Right kidney (tissue), 1 donor: Measurements from ENCODE around the gene NCOA3.
A peak's percentile ranks its signal among the peaks of the same experiment; 100 is the strongest.

ENCODE experiments used
- DNase-seq: peaks from one replicate; pipeline ENCODE4 v3.0.0-alpha.2; 2016

Gene NCOA3

GRCh38 chr20:47642624-47643023, 140.9 kb downstream of the NCOA3 start:
- no peak for DNase-seq

DNA sequence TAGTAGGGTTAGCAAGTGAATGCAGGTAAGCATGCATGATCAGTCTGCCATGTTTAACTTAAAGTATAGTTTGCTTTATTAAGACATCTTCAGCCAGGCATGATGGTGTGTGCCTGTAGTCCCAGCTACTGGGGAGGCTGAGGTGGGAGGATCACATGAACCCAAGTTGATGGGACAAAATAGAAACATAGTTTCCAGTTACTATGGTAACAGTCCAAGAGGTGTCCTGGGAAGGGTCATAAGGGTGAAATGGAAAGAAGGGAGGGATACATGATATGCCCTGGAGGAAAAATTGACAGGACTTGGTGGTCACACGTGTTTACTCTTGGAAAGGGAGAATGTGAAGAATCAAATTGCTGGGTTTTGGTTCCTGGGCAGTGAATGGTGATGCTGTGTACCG, 143.9 kb downstream of the NCOA3 start:
- DNase-seq: no peak

DNA sequence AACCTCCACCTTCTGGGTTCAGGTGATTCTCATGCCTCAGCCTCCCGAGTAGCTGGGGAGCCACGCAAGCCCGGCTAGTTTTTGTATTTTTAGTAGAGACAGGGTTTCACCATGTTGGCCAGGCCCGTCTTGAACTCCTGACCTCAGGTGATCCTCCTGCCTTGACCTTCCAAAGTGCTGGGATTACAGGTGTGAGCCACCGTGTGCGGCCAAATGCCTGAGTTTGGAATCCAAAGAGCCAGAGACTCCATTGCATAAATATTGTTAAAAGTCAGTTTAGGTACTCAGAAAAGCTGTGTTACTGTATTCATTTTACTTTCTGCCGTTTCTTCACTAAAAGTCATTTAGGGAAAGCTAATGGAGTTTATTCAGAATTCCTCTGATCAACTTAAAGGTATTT, 146.3 kb downstream of the NCOA3 start:
- DNase-seq: no peak

DNA sequence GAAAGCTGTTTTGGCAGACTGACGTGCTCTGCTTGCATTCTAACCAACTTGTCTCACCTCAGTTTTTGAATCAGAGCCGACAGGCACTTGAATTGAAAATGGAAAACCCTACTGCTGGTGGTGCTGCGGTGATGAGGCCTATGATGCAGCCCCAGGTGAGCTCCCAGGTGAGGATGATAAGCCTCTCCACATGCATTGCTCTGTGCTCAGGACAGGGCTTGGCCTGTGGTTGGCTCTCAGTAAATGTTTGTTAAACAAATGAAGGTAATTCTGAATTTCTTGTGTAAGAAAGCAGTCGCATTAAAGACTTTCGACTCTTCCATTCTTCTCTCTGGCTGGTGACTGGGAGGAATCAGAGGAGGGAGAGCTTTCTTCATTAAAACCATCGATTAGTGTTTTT, 147.3 kb downstream of the NCOA3 start:
- no peak for DNase-seq

GRCh38 chr20:47652301-47652700, 150.6 kb downstream of the NCOA3 start:
- no peak for DNase-seq

- no peak for DNase-seq
These were observed 151.1 kb downstream of the NCOA3 start for GRCh38 chr20:47652794-47653193.

DNA sequence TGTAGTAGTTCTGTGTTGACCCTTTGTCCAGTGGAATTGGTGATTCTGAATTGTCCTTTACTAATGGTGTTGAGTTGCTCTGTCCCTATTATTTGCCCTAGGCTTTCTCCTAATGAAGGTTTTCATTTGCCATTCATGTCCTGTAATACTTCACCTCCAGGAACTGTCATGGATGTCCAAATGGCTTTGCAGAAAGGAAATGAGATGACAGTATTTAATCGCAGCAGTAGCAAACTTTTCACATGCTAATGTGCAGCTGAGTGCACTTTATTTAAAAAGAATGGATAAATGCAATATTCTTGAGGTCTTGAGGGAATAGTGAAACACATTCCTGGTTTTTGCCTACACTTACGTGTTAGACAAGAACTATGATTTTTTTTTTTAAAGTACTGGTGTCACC, 152.2 kb downstream of the NCOA3 start:
- no peak for DNase-seq

DNA sequence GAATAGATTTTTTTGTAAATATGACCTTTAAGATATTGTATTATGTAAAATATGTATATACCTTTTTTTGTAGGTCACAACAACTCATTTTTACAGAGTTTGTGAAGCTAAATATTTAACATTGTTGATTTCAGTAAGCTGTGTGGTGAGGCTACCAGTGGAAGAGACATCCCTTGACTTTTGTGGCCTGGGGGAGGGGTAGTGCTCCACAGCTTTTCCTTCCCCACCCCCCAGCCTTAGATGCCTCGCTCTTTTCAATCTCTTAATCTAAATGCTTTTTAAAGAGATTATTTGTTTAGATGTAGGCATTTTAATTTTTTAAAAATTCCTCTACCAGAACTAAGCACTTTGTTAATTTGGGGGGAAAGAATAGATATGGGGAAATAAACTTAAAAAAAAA, 152.7 kb downstream of the NCOA3 start:
- no peak for DNase-seq

- DNase-seq: no peak
These were observed 153.9 kb downstream of the NCOA3 start for GRCh38 chr20:47655635-47656034.

DNA sequence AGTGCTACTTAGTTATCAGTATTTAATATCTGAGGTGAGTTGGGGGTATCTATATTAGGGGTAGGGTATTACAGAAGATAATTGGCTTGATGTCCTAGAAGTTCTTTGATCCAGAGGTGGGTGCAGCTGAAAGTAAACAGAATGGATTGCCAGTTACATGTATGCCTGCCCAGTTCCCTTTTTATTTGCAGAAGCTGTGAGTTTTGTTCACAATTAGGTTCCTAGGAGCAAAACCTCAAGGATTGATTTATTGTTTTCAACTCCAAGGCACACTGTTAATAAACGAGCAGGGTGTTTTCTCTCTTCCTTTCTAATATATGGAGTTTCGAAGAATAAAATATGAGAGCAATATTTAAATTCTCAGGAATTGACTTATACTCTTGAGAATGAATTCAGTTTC, 154.6 kb downstream of the NCOA3 start:
- DNase-seq: no peak

GRCh38 chr20:47659904-47660601, 158.4 kb downstream of the NCOA3 start:
- no peak for DNase-seq

DNA sequence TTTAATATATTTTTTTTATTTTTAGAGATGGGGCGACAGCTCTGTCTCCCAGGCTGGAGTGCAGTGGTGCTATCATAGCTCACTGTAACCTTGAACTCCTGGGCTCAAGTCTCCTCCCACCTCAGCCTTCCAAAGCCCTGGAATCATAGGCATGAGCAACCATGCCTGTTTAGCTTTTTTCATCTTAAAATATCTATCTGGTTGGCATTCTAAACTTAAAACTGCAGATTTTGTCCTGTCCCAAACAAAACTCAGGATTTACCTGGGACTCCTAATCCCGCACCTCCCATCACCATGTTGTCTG, 158.9 kb downstream of the NCOA3 start:
- no peak for DNase-seq

DNA sequence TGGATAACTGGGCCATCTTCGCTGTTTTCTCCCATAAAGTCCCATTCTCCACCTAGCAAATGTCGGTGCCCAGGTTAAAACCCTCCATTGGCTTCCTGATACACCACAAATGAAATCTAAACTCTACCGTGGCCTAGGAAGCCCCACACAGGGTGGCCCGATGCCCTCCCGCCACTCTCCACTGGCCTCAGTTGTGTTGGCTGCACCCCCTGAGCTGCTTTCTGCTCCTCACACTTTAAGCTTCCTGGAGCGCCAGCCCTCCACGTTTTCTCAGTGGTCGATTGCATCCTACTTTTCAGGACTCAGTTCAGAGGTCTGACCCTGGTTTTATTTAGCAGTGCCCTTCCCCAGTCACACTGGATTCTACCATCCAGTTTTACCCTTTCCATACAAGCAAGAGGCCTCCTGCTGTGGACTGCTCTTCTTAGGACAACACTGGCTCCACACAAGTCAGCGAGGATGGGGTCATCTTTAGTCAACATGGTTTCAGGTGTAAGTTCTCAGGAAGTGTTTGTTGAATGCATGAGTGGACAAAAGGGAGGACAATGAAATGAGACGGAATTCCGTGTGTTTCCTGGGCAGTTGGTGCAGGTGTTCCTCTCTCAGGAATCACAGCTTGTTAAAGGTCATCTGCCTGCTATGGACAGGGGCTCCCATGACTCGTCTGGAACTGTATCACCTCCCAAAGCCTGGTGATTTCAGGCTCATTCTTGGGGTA, 159.5 kb downstream of the NCOA3 start:
- no peak for DNase-seq

GRCh38 chr20:47661714-47662113, 160.0 kb downstream of the NCOA3 start:
- DNase-seq: no peak

GRCh38 chr20:47662483-47663353, 161.0 kb downstream of the NCOA3 start:
- DNase-seq: no peak

DNA sequence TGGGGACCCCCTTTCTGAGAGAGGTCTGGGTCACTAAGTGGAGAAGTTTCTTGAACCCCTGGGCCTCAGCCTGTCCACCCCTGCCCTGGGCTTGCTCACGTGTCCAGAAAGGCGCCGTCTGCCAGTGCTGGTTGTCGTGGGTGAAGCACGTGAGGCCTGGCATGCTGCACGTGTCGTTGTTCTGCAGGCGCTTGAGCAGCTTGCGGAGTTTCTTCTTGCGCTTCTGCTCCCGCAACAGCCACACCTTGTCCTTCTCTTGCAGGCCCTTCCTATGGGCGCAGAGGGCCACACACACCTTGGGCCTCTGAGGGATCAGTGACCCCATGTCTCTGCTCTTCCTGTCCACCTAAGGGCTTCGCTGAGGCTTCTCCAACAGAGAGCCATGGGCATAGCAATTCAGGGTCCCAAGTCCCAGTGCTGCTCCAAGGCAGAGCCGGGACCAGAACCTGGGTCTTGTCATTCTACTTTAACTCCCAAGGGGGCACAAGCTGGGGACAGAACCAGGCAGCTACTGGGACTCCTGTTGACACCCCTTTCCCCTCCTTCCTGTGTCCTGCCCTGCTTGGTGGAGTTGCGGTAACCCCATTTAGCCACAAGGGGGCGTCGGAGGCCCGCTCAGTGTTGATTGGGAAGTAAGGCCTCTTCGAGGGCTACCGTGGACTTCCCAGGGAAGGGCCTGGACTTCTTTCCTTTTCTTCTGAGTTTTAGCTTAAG, 161.8 kb downstream of the NCOA3 start:
- peak; percentile 64 for DNase-seq

- no peak for DNase-seq
These were observed 162.4 kb downstream of the NCOA3 start for GRCh38 chr20:47664068-47664437.

DNA sequence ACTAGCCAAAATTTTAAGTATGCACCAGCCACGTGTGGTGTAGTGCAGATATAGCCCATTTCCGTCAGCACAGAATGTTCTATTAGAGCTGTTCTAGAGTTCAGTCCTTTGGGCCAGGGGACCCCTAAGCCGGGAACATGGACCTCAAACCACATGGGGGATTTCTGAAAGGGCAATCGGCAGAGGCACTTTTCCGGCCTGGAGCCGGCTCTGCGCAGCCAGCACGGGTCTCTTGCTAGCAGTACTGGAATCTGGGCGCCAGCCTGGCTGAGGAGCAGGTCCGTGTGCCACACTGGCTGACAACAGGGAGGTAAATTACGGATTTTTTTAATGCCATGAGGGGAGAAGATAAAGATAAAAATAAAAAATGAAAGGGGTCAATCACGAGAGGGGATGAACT, 163.1 kb downstream of the NCOA3 start:
- DNase-seq: no peak

GRCh38 chr20:47665221-47665991, 163.7 kb downstream of the NCOA3 start:
- no peak for DNase-seq

DNA sequence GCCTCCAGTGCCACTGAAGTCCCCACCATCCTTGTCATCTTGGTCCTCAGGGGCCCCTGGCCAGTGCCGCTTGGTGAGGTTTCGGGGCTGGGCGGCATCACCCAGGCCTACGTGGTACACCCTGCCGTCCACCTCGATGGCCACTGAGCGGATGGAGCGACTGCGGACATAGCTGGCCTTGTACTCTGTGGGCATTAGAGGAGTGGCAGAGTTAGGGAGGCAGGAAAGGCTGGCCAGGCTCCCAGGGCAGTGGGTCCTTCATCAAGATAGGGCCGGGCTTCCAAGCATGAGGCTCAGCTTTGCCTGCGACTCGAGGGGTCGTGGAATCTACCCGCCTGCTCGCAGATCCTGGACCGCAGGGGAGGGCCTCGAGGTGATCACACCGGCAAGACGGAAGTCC, 164.6 kb downstream of the NCOA3 start:
- no peak for DNase-seq

- no peak for DNase-seq
These were observed 165.4 kb downstream of the NCOA3 start for GRCh38 chr20:47667086-47667485.
